K562 (cell line): ENCODE results near the gene LASP1NB.

Experiments
- ATAC-seq: fragments of 200-7000 bp; cut with Tn5 transposase; 3 replicates; pipeline ENCODE4 v1.9.1; 2020; ENCODE audit warnings: moderate library complexity
- BruUV-seq: library from RNA; stranded (reverse); fragments of 400-500 nt; replicated peaks from 2 replicates; lab custom pipeline; 2021; lab: Mats Ljungman, UMichigan
- CTCF ChIA-PET: fragments of 300-600 bp; formaldehyde crosslinking; extraction: SDS; loops from one replicate; lab custom pipeline; 2021; ENCODE audit warnings: low intra/inter-chr PET ratio; lab: Yijun Ruan, JAX
- POLR2A ChIA-PET: fragments of 300-600, 350-650 bp; sonication (Branson Sonifier 250); formaldehyde crosslinking; extraction: SDS; loops from one replicate; lab custom pipeline; 2021; ENCODE audit warnings: antibody characterized with exemption, inconsistent platforms; lab: Yijun Ruan, JAX
- DNase-seq, 4 experiments: peaks; one replicate each; pipeline versions ENCODE4 v3.0.0 to v3.0.0-alpha.2; 2011 to 2018; ENCODE audit warnings: low spot score in 3 of 4, mixed read lengths in 3 of 4; ENCODE audit errors: extremely low read depth in 1 of 4
- FAIRE-seq: peaks from 2 replicates; lab custom pipeline; 2011; peaks lifted over from hg19 to GRCh38; lab: Jason Lieb, UNC
- H2AFZ ChIP-seq: 2 replicates; pipeline ENCODE4 v1.6.0; 2011; ENCODE audit warnings: low read depth, low read length, control low read depth, inconsistent platforms
- H3K27ac ChIP-seq: fragments of 200-600 bp; 3 replicates; pipeline ENCODE4 v1.8.0; 2011; ENCODE audit warnings: low read depth, mild to moderate bottlenecking, control low read depth, inconsistent platforms, low read length, moderate library complexity, mixed read lengths; ENCODE audit errors: extremely low read depth
- H3K27me3 ChIP-seq, 2 experiments: fragments of 300-600 bp in 1 of 2; 2 replicates in 1 of 2; 3 replicates in 1 of 2; pipeline versions ENCODE4 v1.6.0 to v1.8.0; 2011; ENCODE audit warnings: inconsistent platforms in 2 of 2, low read length in 2 of 2, mild to moderate bottlenecking in 1 of 2, mixed read lengths in 1 of 2, moderate library complexity in 1 of 2; ENCODE audit not compliant: control insufficient read depth in 2 of 2, insufficient read depth in 2 of 2
- H3K36me3 ChIP-seq: fragments of 300-600 bp; 3 replicates; pipeline ENCODE4 v1.8.0; 2011; ENCODE audit warnings: mild to moderate bottlenecking, low read length, inconsistent platforms; ENCODE audit not compliant: control insufficient read depth, insufficient read depth
- H3K4me1 ChIP-seq, 2 experiments: fragments of 200-600 bp in 1 of 2; replicated peaks in 1 of 2; 2 replicates in 1 of 2; 3 replicates in 1 of 2; pipeline versions ENCODE4 v1.5.1 to v1.8.0; 2011; ENCODE audit warnings: inconsistent platforms in 2 of 2, low read length in 2 of 2, mild to moderate bottlenecking in 1 of 2, mixed read lengths in 1 of 2, moderate library complexity in 1 of 2; ENCODE audit not compliant: control insufficient read depth in 2 of 2, insufficient read depth in 2 of 2
- H3K4me2 ChIP-seq: 2 replicates; pipeline ENCODE4 v1.6.1; 2011; ENCODE audit warnings: low read length, control low read depth, inconsistent platforms, mixed read lengths; ENCODE audit not compliant: insufficient read depth
- H3K4me3 ChIP-seq: fragments of 200-600 bp; sonication (generic), shearing (Covaris generic); 2 replicates; pipeline ENCODE4 v1.5.1; 2016; ENCODE audit warnings: control low read depth, inconsistent platforms
- H3K79me2 ChIP-seq: fragments of 200-600 bp; 3 replicates; pipeline ENCODE4 v1.8.0; 2011; ENCODE audit warnings: low read length, inconsistent platforms; ENCODE audit not compliant: control insufficient read depth, insufficient read depth
- H3K9ac ChIP-seq, 2 experiments: 2 replicates each; pipeline versions ENCODE4 v1.6.0 to v1.6.1; 2011; ENCODE audit warnings: low read depth in 2 of 2, low read length in 2 of 2, control low read depth in 1 of 2, inconsistent platforms in 1 of 2, mild to moderate bottlenecking in 1 of 2, mixed read lengths in 1 of 2; ENCODE audit not compliant: insufficient read depth in 1 of 2
- H3K9me1 ChIP-seq: one replicate; pipeline ENCODE4 v1.6.0; 2011; ENCODE audit warnings: inconsistent platforms, mild to moderate bottlenecking, low read length, moderate library complexity; ENCODE audit not compliant: control insufficient read depth, insufficient read depth
- H3K9me3 ChIP-seq: replicated peaks from 2 replicates; pipeline ENCODE4 v1.5.1; 2011; ENCODE audit warnings: low read depth, low read length, inconsistent platforms; ENCODE audit not compliant: control insufficient read depth, insufficient read depth
- H4K20me1 ChIP-seq: replicated peaks from 2 replicates; pipeline ENCODE4 v1.6.1; 2011; ENCODE audit warnings: low read length, inconsistent platforms, mixed read lengths; ENCODE audit not compliant: control insufficient read depth, insufficient read depth
- ARID1B ChIP-seq: fragments of 450-650 bp; IDR thresholded peaks from 2 replicates; pipeline ENCODE4 v1.6.1; 2016; ENCODE audit warnings: antibody characterized with exemption, mild to moderate bottlenecking, inconsistent platforms
- FOXK2 ChIP-seq, 2 experiments: fragments of 450-650 bp; IDR thresholded peaks in 1 of 2; conservative IDR thresholded peaks in 1 of 2; 2 replicates each; pipeline ENCODE4 v1.6.1; 2016; ENCODE audit warnings: low read depth in 2 of 2, mild to moderate bottlenecking in 1 of 2
- GATAD2A ChIP-seq: fragments of 450-650 bp; IDR thresholded peaks from 2 replicates; pipeline ENCODE4 v1.6.1; 2017
- KLF6 ChIP-seq: fragments of 250-450 bp; sonication (Bioruptor Pico); IDR thresholded peaks from 2 replicates; pipeline ENCODE4 v1.4.0; 2020; ENCODE audit warnings: mild to moderate bottlenecking, moderate library complexity, borderline replicate concordance
- MECOM ChIP-seq: fragments of 250-450 bp; sonication (Bioruptor Pico); IDR thresholded peaks from 2 replicates; pipeline ENCODE4 v1.8.0; 2022; ENCODE audit warnings: inconsistent platforms
- NFE2L1 ChIP-seq: fragments of 450-650 bp; IDR thresholded peaks from 2 replicates; pipeline ENCODE4 v1.6.1; 2016; ENCODE audit warnings: missing genetic modification characterization, low read depth, mild to moderate bottlenecking, missing compliant biosample characterization, moderate library complexity, borderline replicate concordance
- NFXL1 ChIP-seq: fragments of 450-650 bp; formaldehyde crosslinking; IDR thresholded peaks from 2 replicates; pipeline ENCODE4 v1.4.0; 2021; ENCODE audit warnings: mild to moderate bottlenecking
- POLR2H ChIP-seq: IDR thresholded peaks from 2 replicates; pipeline ENCODE4 v1.6.1; 2016; ENCODE audit warnings: missing genetic modification characterization, low read depth, mild to moderate bottlenecking, control low read depth, missing compliant biosample characterization, moderate library complexity
- RBFOX2 ChIP-seq: fragments of 200-400 bp; formaldehyde crosslinking; IDR thresholded peaks from 2 replicates; pipeline ENCODE4 v1.6.1; 2017; ENCODE audit warnings: low read depth, mild to moderate bottlenecking, low read length, moderate library complexity
- STAT5A ChIP-seq: IDR thresholded peaks from 2 replicates; pipeline ENCODE4 v1.6.1; 2012; ENCODE audit warnings: low read length, inconsistent platforms, borderline replicate concordance
- ZBTB17 ChIP-seq: fragments of 450-650 bp; formaldehyde crosslinking; IDR thresholded peaks from 2 replicates; pipeline ENCODE4 v1.4.0; 2020; ENCODE audit warnings: mild to moderate bottlenecking
- ZNF282 ChIP-seq: sonication (generic); formaldehyde crosslinking; IDR thresholded peaks from 2 replicates; pipeline ENCODE4 v1.8.1; 2023; ENCODE audit warnings: missing genetic modification reagents
- ZNF57 ChIP-seq: fragments of 450-650 bp; formaldehyde crosslinking; IDR thresholded peaks from 2 replicates; pipeline ENCODE4 v1.4.0; 2020; ENCODE audit warnings: mild to moderate bottlenecking, moderate library complexity
- ZNF77 ChIP-seq: fragments of 250-450 bp; sonication (Bioruptor Pico); IDR thresholded peaks from 2 replicates; pipeline ENCODE4 v1.5.0; 2020
- WGBS: fragments of 100-300 bp; shearing (Covaris generic); methylation state at CpG from one replicate; pipeline ENCODE4 v1.1.6; 2016; ENCODE audit warnings: low coverage, mixed read lengths; ENCODE audit not compliant: insufficient coverage; ENCODE audit errors: missing lambda C conversion rate; 5-methylcytosine and 5-hydroxymethylcytosine counted together
- in situ Hi-C: fragments of 300-500 bp; cut with MboI; formaldehyde crosslinking; loops from 4 replicates; pipeline ENCODE4 v1.15.0; 2018; ENCODE audit warnings: inconsistent platforms, mixed read lengths
- intact Hi-C: fragments of 100-400 bp; cut with micrococcal nuclease; formaldehyde crosslinking; loops from 2 replicates; pipeline ENCODE4 v1.14.2; 2022
- TF ChIP-seq, protein P1 (sequence below), 2 experiments: fragments of 150-350 bp in 1 of 2; IDR thresholded peaks; 2 replicates each; pipeline ENCODE4 v1.6.1; 2012 to 2016; ENCODE audit warnings: low read depth in 2 of 2, low read length in 2 of 2, mild to moderate bottlenecking in 1 of 2, moderate library complexity in 1 of 2
- TF ChIP-seq, protein P2 (sequence below): fragments of 450-650 bp; IDR thresholded peaks from 2 replicates; pipeline ENCODE4 v1.6.1; 2014; ENCODE audit warnings: low read depth, mild to moderate bottlenecking, moderate library complexity, borderline replicate concordance
- TF ChIP-seq, protein P3 (sequence below): sonication (generic); formaldehyde crosslinking; IDR thresholded peaks from 2 replicates; pipeline ENCODE4 v1.8.1; 2022; ENCODE audit warnings: missing genetic modification reagents

Gene LASP1NB

DNA sequence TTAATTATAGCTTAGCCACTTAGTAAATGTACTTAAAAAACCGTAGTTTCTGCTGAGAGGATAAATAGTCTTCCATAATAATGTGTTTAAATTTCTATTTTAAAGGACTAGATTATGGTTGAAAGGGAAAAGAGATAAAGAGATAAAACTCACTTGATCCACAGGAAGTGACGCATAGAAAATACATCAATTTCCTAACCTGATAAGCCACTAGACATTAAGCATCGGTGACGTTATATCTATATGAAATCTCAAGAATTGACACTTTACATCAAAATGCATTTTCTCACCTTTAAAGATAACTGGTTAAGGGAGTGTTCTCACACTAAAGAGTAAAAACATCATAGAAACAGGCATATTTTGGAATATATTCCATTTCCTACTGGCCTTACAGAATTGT, 36.0 kb downstream of the LASP1NB start (continued):
- no peak for TF ChIP-seq ZBTB17 (CRISPR knock-in tag)

DNA sequence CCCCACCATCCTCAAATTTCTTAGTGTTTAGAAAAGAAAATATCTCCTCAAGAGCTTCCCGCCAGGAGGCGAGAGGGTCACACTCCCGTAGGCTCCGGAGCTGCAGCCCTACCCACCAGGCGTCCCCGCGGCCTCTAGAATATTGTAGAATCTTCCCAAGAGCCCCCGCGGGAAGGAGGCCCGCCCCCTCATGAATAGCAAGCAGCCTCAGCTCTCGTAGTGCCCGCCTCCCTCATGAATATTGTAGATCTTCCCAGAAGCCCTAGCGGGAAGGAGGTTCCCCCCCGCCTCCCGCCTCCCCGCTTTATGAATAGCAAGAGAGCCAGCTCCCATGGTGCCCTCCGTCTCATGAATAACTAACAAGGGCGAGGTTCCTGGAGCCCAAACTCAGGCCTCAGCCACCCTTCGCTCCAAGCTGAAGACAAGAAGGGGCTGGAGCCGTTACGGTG, 41.9 kb downstream of the LASP1NB start, which contains the start of gene FBXO47:
TSS of gene FBXO47 (minus strand) at position 114 of the 449 bp plus-strand sequence. CDS start 4,378 bp downstream, outside the sequence.
- Histone ChIP-seq H3K36me3 (no peaks in the 10 kb centered on the region), H3K27me3 (peaks cover 0 to 3% of the 10 kb centered on the region in 2 experiments; a peak in 1 of 5 replicates), H3K4me3 (no peak within 1 kb of the TSS), H3K9me3 (no peaks in the 10 kb centered on the region), H3K4me2 (no peak within 1 kb of the TSS), H4K20me1 (no peaks in the 10 kb centered on the region), H3K79me2 (no peaks in the 10 kb centered on the region), H3K27ac (no peak within 1 kb of the TSS), H3K9ac (no peak within 1 kb of the TSS), H2AFZ (peak within 1 kb of the TSS; percentile 52; the same call in 1 of the 2 replicates), H3K9me1 (no peaks in the 10 kb centered on the region), H3K4me1 (no peaks in the 10 kb centered on the region)
- peak; percentile 14 to 26 (median 19) for DNase-seq
- ChIA-PET CTCF (no interaction called here), POLR2A (interaction anchor here (1.1 kb wide), 1 partner anchor 97 kb away, joined by 5 read pairs; the partner anchor contains the start of gene LASP1)
- in situ Hi-C loops: no loop called here
- BruUV-seq: no TSS peak
- peak; percentile 75 for ATAC-seq
- 71% methylated on average over 21 of the region's 21 CpGs for WGBS
- FAIRE-seq: no peak
- intact Hi-C loops: no loop called here
- TF ChIP-seq STAT5A (no peak), ARID1B (no peak), MECOM (CRISPR knock-in tag) (no peak), POLR2H (no peak), GATAD2A (no peak), KLF6 (CRISPR knock-in tag) (no peak), NFXL1 (no peak), ZNF57 (no peak), ZNF77 (CRISPR knock-in tag) (no peak), RBFOX2 (no peak), FOXK2 (conservative IDR thresholded peaks at IDR 0.05 in 1 of 2, IDR thresholded peaks at IDR 0.05 in 1 of 2; ENCODE audit: low read depth in 2 of 2) (no peak), NFE2L1 (tag) (no peak), ZNF282 (no peak)
- TF ChIP-seq, protein P1, sequence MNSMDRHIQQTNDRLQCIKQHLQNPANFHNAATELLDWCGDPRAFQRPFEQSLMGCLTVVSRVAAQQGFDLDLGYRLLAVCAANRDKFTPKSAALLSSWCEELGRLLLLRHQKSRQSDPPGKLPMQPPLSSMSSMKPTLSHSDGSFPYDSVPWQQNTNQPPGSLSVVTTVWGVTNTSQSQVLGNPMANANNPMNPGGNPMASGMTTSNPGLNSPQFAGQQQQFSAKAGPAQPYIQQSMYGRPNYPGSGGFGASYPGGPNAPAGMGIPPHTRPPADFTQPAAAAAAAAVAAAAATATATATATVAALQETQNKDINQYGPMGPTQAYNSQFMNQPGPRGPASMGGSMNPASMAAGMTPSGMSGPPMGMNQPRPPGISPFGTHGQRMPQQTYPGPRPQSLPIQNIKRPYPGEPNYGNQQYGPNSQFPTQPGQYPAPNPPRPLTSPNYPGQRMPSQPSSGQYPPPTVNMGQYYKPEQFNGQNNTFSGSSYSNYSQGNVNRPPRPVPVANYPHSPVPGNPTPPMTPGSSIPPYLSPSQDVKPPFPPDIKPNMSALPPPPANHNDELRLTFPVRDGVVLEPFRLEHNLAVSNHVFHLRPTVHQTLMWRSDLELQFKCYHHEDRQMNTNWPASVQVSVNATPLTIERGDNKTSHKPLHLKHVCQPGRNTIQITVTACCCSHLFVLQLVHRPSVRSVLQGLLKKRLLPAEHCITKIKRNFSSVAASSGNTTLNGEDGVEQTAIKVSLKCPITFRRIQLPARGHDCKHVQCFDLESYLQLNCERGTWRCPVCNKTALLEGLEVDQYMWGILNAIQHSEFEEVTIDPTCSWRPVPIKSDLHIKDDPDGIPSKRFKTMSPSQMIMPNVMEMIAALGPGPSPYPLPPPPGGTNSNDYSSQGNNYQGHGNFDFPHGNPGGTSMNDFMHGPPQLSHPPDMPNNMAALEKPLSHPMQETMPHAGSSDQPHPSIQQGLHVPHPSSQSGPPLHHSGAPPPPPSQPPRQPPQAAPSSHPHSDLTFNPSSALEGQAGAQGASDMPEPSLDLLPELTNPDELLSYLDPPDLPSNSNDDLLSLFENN (IDR thresholded peaks at IDR 0.05; ENCODE audit: low read depth in 2 of 2, low read length in 2 of 2): no peak
- TF ChIP-seq, protein P2, sequence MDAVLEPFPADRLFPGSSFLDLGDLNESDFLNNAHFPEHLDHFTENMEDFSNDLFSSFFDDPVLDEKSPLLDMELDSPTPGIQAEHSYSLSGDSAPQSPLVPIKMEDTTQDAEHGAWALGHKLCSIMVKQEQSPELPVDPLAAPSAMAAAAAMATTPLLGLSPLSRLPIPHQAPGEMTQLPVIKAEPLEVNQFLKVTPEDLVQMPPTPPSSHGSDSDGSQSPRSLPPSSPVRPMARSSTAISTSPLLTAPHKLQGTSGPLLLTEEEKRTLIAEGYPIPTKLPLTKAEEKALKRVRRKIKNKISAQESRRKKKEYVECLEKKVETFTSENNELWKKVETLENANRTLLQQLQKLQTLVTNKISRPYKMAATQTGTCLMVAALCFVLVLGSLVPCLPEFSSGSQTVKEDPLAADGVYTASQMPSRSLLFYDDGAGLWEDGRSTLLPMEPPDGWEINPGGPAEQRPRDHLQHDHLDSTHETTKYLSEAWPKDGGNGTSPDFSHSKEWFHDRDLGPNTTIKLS: no peak
- TF ChIP-seq, protein P3, sequence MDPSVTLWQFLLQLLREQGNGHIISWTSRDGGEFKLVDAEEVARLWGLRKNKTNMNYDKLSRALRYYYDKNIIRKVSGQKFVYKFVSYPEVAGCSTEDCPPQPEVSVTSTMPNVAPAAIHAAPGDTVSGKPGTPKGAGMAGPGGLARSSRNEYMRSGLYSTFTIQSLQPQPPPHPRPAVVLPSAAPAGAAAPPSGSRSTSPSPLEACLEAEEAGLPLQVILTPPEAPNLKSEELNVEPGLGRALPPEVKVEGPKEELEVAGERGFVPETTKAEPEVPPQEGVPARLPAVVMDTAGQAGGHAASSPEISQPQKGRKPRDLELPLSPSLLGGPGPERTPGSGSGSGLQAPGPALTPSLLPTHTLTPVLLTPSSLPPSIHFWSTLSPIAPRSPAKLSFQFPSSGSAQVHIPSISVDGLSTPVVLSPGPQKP: no peak
